ENCODE results near the gene AUH.

AUH gene

GRCh38 chr9:91231619-91232018 is 130.1 kb downstream of the AUH start:
- TF ChIP-seq CTCF (IDR thresholded peaks at IDR 0.05; ENCODE audit: control insufficient read depth, extremely low read depth, insufficient read depth), result no peak
- no peak overlapping the region for H3K4me3 ChIP-seq (ENCODE audit: low read depth, low read length)
- no peak for DNase-seq (ENCODE audit: low read depth)

GRCh38 chr9:91223000-91223399 is 138.7 kb downstream of the AUH start:
- no peak for DNase-seq (ENCODE audit: low read depth)
- no peak overlapping the region for H3K4me3 ChIP-seq (ENCODE audit: low read depth, low read length)
- no peak for TF ChIP-seq CTCF (IDR thresholded peaks at IDR 0.05; ENCODE audit: control insufficient read depth, extremely low read depth, insufficient read depth)

GRCh38 chr9:91222457-91222856 is 139.3 kb downstream of the AUH start:
- no peak for TF ChIP-seq CTCF (IDR thresholded peaks at IDR 0.05; ENCODE audit: control insufficient read depth, extremely low read depth, insufficient read depth)
- no peak overlapping the region for H3K4me3 ChIP-seq (ENCODE audit: low read depth, low read length)
- DNase-seq (ENCODE audit: low read depth), result no peak

GRCh38 chr9:91221332-91221731 is 140.4 kb downstream of the AUH start:
- DNase-seq (ENCODE audit: low read depth), result no peak
- TF ChIP-seq CTCF (IDR thresholded peaks at IDR 0.05; ENCODE audit: control insufficient read depth, extremely low read depth, insufficient read depth), result no peak

GRCh38 chr9:91220491-91221135 is 141.1 kb downstream of the AUH start:
- no peak for DNase-seq (ENCODE audit: low read depth)
- no peak overlapping the region for H3K4me3 ChIP-seq (ENCODE audit: low read depth, low read length)
- no peak for TF ChIP-seq CTCF (IDR thresholded peaks at IDR 0.05; ENCODE audit: control insufficient read depth, extremely low read depth, insufficient read depth)

More at GRCh38 chr9:91221332-91221731, 140.4 kb downstream of the AUH start:
- no peak overlapping the region for H3K4me3 ChIP-seq (ENCODE audit: low read depth, low read length)

GRCh38 chr9:91220021-91220420 is 141.7 kb downstream of the AUH start:
- no peak overlapping the region for H3K4me3 ChIP-seq (ENCODE audit: low read depth, low read length)
- no peak for TF ChIP-seq CTCF (IDR thresholded peaks at IDR 0.05; ENCODE audit: control insufficient read depth, extremely low read depth, insufficient read depth)
- no peak for DNase-seq (ENCODE audit: low read depth)

GRCh38 chr9:91219557-91219956 is 142.2 kb downstream of the AUH start:
- no peak overlapping the region for H3K4me3 ChIP-seq (ENCODE audit: low read depth, low read length)
- no peak for TF ChIP-seq CTCF (IDR thresholded peaks at IDR 0.05; ENCODE audit: control insufficient read depth, extremely low read depth, insufficient read depth)

More at GRCh38 chr9:91219557-91219956, 142.2 kb downstream of the AUH start:
- DNase-seq (ENCODE audit: low read depth), result no peak

Measured in LNCaP clone FGC (cell line).